RWPE2 (cell line): ENCODE data around the gene RHOT2.
A peak's percentile ranks its signal among the peaks of the same experiment; 100 is the strongest.

Experiments used
- ATAC-seq: fragments of 200-7000 bp; cut with Tn5 transposase; 3 replicates; pipeline ENCODE4 v1.9.1; 2021; ENCODE audit warnings: low read depth
- DNase-seq: peaks from one replicate; pipeline ENCODE4 v3.0.0-alpha.2; 2020; ENCODE audit warnings: low spot score
- H3K27ac ChIP-seq: fragments of 450-650 bp; 2 replicates; pipeline ENCODE4 v1.5.1; 2017; ENCODE audit warnings: mild to moderate bottlenecking; ENCODE audit not compliant: poor library complexity, severe bottlenecking
- H3K27me3 ChIP-seq: fragments of 250-450 bp; sonication (Bioruptor Pico); 2 replicates; pipeline ENCODE4 v1.5.1; 2021; ENCODE audit warnings: mild to moderate bottlenecking, moderate library complexity; ENCODE audit not compliant: insufficient read depth, poor library complexity, severe bottlenecking
- H3K36me3 ChIP-seq: fragments of 250-450 bp; sonication (Bioruptor Pico); 2 replicates; pipeline ENCODE4 v1.5.1; 2020; ENCODE audit warnings: low read depth, mild to moderate bottlenecking, moderate library complexity
- H3K4me1 ChIP-seq: fragments of 250-450 bp; sonication (Bioruptor Pico); 2 replicates; pipeline ENCODE4 v1.5.1; 2021; ENCODE audit warnings: mild to moderate bottlenecking, moderate library complexity; ENCODE audit not compliant: insufficient read depth, poor library complexity, severe bottlenecking
- H3K4me3 ChIP-seq: fragments of 250-450 bp; sonication (Bioruptor Pico); 2 replicates; pipeline ENCODE4 v1.5.1; 2021; ENCODE audit warnings: mild to moderate bottlenecking, moderate library complexity; ENCODE audit not compliant: severe bottlenecking
- H3K9me3 ChIP-seq: fragments of 250-450 bp; sonication (Bioruptor Pico); 2 replicates; pipeline ENCODE4 v1.5.1; 2021; ENCODE audit warnings: mild to moderate bottlenecking, moderate library complexity; ENCODE audit not compliant: severe bottlenecking
- CTCF ChIP-seq: fragments of 450-650 bp; IDR thresholded peaks from one replicate; pipeline ENCODE4 v1.5.1; 2017; ENCODE audit warnings: mild to moderate bottlenecking, moderate library complexity; ENCODE audit not compliant: poor library complexity, severe bottlenecking

RHOT2 gene

GRCh38 chr16:643050-643368 is 24.9 kb upstream of the RHOT2 start:
- H3K9me3 ChIP-seq, result no peaks in the 10 kb centered on the region
- ATAC-seq (no peak), DNase-seq (no peak)
- peaks cover 10% of the 10 kb centered on the region for H3K4me1 ChIP-seq
- H3K36me3 ChIP-seq, result no peaks in the 10 kb centered on the region
- TF ChIP-seq CTCF, result no peak
- peak overlapping the region; percentile 73 for H3K4me3 ChIP-seq
- no peaks in the 10 kb centered on the region for H3K27me3 ChIP-seq
- H3K27ac ChIP-seq, result peak overlapping the region; percentile 73

DNA sequence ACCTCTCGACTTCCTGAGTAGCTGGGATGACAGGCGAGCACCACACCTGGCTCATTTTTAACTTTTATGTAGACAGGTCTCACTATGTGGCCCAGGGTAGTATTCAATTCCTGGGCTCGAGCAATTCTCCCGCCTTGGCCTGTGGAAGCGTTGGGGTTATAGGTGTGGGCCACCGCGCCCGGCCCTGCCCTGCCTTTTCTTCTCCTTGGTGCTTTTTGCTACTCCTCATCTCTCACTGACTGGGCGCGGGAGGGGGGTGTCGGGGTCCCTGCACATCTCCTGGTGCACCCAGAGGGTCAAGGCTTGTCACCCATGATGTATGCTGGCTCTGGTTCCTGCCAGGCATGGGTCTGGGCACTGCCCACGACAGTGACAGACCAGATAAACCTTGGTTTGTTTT is 23.4 kb upstream of the RHOT2 start:
- Histone ChIP-seq H3K36me3 (no peaks in the 10 kb centered on the region), H3K4me3 (no peak overlapping the region), H3K4me1 (peaks cover 13% of the 10 kb centered on the region), H3K9me3 (no peaks in the 10 kb centered on the region), H3K27me3 (no peaks in the 10 kb centered on the region), H3K27ac (no peak overlapping the region)
- ATAC-seq (no peak), DNase-seq (no peak)
- TF ChIP-seq CTCF, result no peak

GRCh38 chr16:645852-646678 is 21.9 kb upstream of the RHOT2 start:
- no peak for TF ChIP-seq CTCF
- Histone ChIP-seq H3K4me1 (peaks cover 18% of the 10 kb centered on the region), H3K9me3 (no peaks in the 10 kb centered on the region), H3K27ac (peak overlapping the region; percentile 5), H3K36me3 (0 out of 2 replicates have a peak, but pooled peaks cover 3% of the 10 kb centered on the region), H3K4me3 (no peak overlapping the region), H3K27me3 (no peaks in the 10 kb centered on the region)
- no peak for DNase-seq
- ATAC-seq, result peak; percentile 2; the same call in 1 of the 3 replicates

GRCh38 chr16:646679-647172 is 21.2 kb upstream of the RHOT2 start:
- H3K4me1 ChIP-seq, result peaks cover 18% of the 10 kb centered on the region
- H3K27me3 ChIP-seq, result no peaks in the 10 kb centered on the region
- H3K9me3 ChIP-seq, result no peaks in the 10 kb centered on the region
- H3K27ac ChIP-seq, result peak overlapping the region; percentile 5
- DNase-seq, result no peak
- no peak overlapping the region for H3K4me3 ChIP-seq
- H3K36me3 ChIP-seq, result 0 out of 2 replicates have a peak, but pooled peaks cover 3% of the 10 kb centered on the region
- TF ChIP-seq CTCF, result no peak
- ATAC-seq, result no peak
